HepG2 (cell line): ENCODE results near the gene JPH3.

Source experiments
- CTCF ChIP-seq: sonication (generic); formaldehyde crosslinking; IDR thresholded peaks from 2 replicates; pipeline ENCODE4 v1.5.0; 2020; ENCODE audit warnings: mild to moderate bottlenecking, missing genetic modification reagents, moderate library complexity
- PRPF4 ChIP-seq: fragments of 200-400 bp; formaldehyde crosslinking; IDR thresholded peaks from 2 replicates; pipeline ENCODE4 v1.6.1; 2016; ENCODE audit warnings: low read length, low read depth; ENCODE audit not compliant: poor library complexity, severe bottlenecking
- U2AF1 ChIP-seq: fragments of 200-400 bp; formaldehyde crosslinking; optimal IDR thresholded peaks from 2 replicates; pipeline ENCODE3; 2017; ENCODE audit warnings: mild to moderate bottlenecking, low read depth, low read length

- TF ChIP-seq PRPF4: no peak
- TF ChIP-seq U2AF1: no peak
- TF ChIP-seq CTCF: no peak
These were observed 125.7 kb downstream of the JPH3 start for GRCh38 chr16:87728026-87728425.
